HG03442 (cell line): ENCODE data around the gene PTPRG.
A peak's percentile ranks its signal among the peaks of the same experiment; 100 is the strongest.
"Not testable (repeated sequence)": the region's sequence is repeated elsewhere in the genome, so short reads cannot be mapped to it uniquely, and the experiment has no call there.

Experiments used
- ATAC-seq: cut with Tn5 transposase; IDR thresholded peaks from one replicate; pipeline ENCODE4 v1.9.1; 2021; ENCODE audit warnings: mild to moderate bottlenecking, moderate library complexity; ENCODE audit not compliant: unreplicated experiment

Gene PTPRG

GRCh38 chr3:61561374-61562041 is at the start of gene PTPRG:
TSS of gene PTPRG (plus strand) at chr3:61561571. CDS start at chr3:61562288, 717 bp downstream.
- no peak for ATAC-seq

GRCh38 chr3:61518590-61518989 is 42.8 kb upstream of the PTPRG start:
- peak; percentile 34 for ATAC-seq

- ATAC-seq, result peak; percentile 96
These were observed 40.3 kb upstream of the PTPRG start for GRCh38 chr3:61520966-61521628.

GRCh38 chr3:61522060-61522459 is 39.3 kb upstream of the PTPRG start:
- no peak for ATAC-seq

GRCh38 chr3:61522626-61523025 is 38.7 kb upstream of the PTPRG start:
- no peak for ATAC-seq

- no peak for ATAC-seq
These were observed 36.4 kb upstream of the PTPRG start for GRCh38 chr3:61524933-61525332.

- no peak for ATAC-seq
These were observed 35.1 kb upstream of the PTPRG start for GRCh38 chr3:61526308-61526707.

GRCh38 chr3:61527011-61527410 is 34.4 kb upstream of the PTPRG start:
- no peak for ATAC-seq

GRCh38 chr3:61530355-61530754 is 31.0 kb upstream of the PTPRG start:
- ATAC-seq, result no peak

- ATAC-seq, result no peak
These were observed 29.8 kb upstream of the PTPRG start for GRCh38 chr3:61531528-61531927.

- ATAC-seq, result no peak
These were observed 28.5 kb upstream of the PTPRG start for GRCh38 chr3:61532739-61533500.

GRCh38 chr3:61535826-61536225 is 25.5 kb upstream of the PTPRG start:
- no peak for ATAC-seq

- no peak for ATAC-seq
These were observed 24.0 kb upstream of the PTPRG start for GRCh38 chr3:61537366-61537765.

GRCh38 chr3:61538486-61538885 is 22.9 kb upstream of the PTPRG start:
- no peak for ATAC-seq

GRCh38 chr3:61541694-61542093 is 19.7 kb upstream of the PTPRG start:
- no peak for ATAC-seq

GRCh38 chr3:61545716-61546115 is 15.7 kb upstream of the PTPRG start:
- no peak for ATAC-seq

- ATAC-seq, result peak; percentile 35
These were observed 13.7 kb upstream of the PTPRG start for GRCh38 chr3:61547625-61548024.

- not testable (repeated sequence) for ATAC-seq
These were observed 8.7 kb upstream of the PTPRG start for GRCh38 chr3:61552704-61553103.

GRCh38 chr3:61559136-61559731 is 2.1 kb upstream of the PTPRG start:
- ATAC-seq, result no peak

- ATAC-seq, result no peak
These were observed 626 bp upstream of the PTPRG start for GRCh38 chr3:61560517-61561373.
